WTC11 (cell line): ENCODE results near the gene SLC2A9.

Experiments
- JUN ChIP-seq: sonication (generic); formaldehyde crosslinking; IDR thresholded peaks from 2 replicates; pipeline ENCODE4 v1.8.0; 2023; ENCODE audit warnings: mild to moderate bottlenecking, missing genetic modification reagents
- SMAD3 ChIP-seq: sonication (generic); formaldehyde crosslinking; IDR thresholded peaks from 2 replicates; pipeline ENCODE4 v1.8.0; 2022; ENCODE audit warnings: missing genetic modification reagents, mild to moderate bottlenecking, borderline replicate concordance
- TF ChIP-seq, protein P1 (sequence below): fragments of 200-600 bp; IDR thresholded peaks from 2 replicates; pipeline ENCODE4 v1.8.0; 2022; ENCODE audit warnings: antibody characterized with exemption

DNA sequence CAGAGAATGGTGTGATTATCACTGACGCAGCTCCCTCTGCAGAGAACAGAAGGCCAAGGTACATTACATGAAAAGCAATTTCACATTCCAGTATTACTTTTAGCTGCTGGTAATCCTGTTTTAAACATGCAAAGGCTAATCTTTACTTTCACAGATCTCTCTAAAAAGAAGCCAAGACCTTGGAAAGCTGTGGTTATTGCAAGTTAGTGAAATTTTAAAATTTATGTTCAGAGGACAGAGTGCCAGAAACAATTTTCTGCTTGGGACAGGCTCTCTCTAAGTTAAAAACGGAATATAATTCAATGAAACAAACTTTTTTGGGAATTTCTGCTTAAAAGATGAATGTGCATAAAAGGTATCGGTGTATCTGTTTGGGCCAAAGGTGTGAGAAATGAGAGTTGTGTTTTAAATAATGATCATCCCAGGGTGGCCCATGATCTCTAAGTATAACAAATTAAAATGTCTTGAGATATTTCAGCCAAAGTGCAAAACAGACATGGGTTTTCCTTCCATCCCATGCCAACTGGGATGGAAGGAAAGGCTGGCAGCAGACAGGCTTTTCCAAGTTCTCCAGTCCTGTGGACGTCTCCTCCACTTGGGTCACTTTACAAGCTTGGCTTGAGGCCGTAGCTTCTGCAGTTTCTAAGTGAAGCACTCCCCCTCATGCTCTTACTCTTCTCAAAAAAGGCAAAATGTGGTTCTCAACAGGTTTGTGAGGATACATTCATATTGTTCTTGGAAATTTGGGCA is 121.8 kb downstream of the SLC2A9 start:
- TF ChIP-seq, protein P1, sequence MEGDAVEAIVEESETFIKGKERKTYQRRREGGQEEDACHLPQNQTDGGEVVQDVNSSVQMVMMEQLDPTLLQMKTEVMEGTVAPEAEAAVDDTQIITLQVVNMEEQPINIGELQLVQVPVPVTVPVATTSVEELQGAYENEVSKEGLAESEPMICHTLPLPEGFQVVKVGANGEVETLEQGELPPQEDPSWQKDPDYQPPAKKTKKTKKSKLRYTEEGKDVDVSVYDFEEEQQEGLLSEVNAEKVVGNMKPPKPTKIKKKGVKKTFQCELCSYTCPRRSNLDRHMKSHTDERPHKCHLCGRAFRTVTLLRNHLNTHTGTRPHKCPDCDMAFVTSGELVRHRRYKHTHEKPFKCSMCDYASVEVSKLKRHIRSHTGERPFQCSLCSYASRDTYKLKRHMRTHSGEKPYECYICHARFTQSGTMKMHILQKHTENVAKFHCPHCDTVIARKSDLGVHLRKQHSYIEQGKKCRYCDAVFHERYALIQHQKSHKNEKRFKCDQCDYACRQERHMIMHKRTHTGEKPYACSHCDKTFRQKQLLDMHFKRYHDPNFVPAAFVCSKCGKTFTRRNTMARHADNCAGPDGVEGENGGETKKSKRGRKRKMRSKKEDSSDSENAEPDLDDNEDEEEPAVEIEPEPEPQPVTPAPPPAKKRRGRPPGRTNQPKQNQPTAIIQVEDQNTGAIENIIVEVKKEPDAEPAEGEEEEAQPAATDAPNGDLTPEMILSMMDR: no peak
- no peak for TF ChIP-seq SMAD3
- TF ChIP-seq JUN (CRISPR knock-in tag): no peak
